HFF-Myc (cell line): ENCODE data around the gene RBFOX2.

Experiments used
- DNase-seq: peaks from one replicate; pipeline ENCODE4 v3.0.0-alpha.2; 2011; ENCODE audit warnings: low read depth; ENCODE audit errors: extremely low read depth
- H3K4me3 ChIP-seq: replicated peaks from 2 replicates; pipeline ENCODE4 v1.5.1; 2011; ENCODE audit warnings: low read depth, mild to moderate bottlenecking, control low read depth, low read length
- CTCF ChIP-seq: IDR thresholded peaks from 2 replicates; pipeline ENCODE4 v1.5.1; 2012; ENCODE audit warnings: mild to moderate bottlenecking, low read depth, low read length, control low read depth; ENCODE audit errors: missing control alignments

Gene RBFOX2

GRCh38 chr22:35911877-35912276 is 116.7 kb downstream of the RBFOX2 start:
- TF ChIP-seq CTCF, result no peak
- H3K4me3 ChIP-seq, result no peak overlapping the region
- no peak for DNase-seq

- DNase-seq, result no peak
- H3K4me3 ChIP-seq, result no peak overlapping the region
- TF ChIP-seq CTCF, result no peak
These were observed 117.7 kb downstream of the RBFOX2 start for GRCh38 chr22:35910926-35911325.

- no peak for TF ChIP-seq CTCF
- DNase-seq, result no peak
- H3K4me3 ChIP-seq, result no peak overlapping the region
These were observed 118.4 kb downstream of the RBFOX2 start for GRCh38 chr22:35910003-35910769.

GRCh38 chr22:35905894-35906293 is 122.7 kb downstream of the RBFOX2 start:
- H3K4me3 ChIP-seq, result no peak overlapping the region
- no peak for DNase-seq
- TF ChIP-seq CTCF, result no peak

GRCh38 chr22:35904752-35905151 is 123.9 kb downstream of the RBFOX2 start:
- no peak for TF ChIP-seq CTCF
- no peak overlapping the region for H3K4me3 ChIP-seq
- no peak for DNase-seq

GRCh38 chr22:35904336-35904692 is 124.3 kb downstream of the RBFOX2 start:
- DNase-seq, result no peak
- no peak for TF ChIP-seq CTCF
- no peak overlapping the region for H3K4me3 ChIP-seq
